HS-27A (cell line): ENCODE data around the gene SMYD3.
"Not testable (repeated sequence)": the region's sequence is repeated elsewhere in the genome, so short reads cannot be mapped to it uniquely, and the experiment has no call there.

Experiments used
- DNase-seq: peaks from one replicate; pipeline ENCODE4 v3.0.0-alpha.2; 2012; ENCODE audit warnings: low read depth, missing footprints

Gene SMYD3

GRCh38 chr1:246108278-246108925, 398.7 kb downstream of the SMYD3 start:
- DNase-seq = no peak

DNA sequence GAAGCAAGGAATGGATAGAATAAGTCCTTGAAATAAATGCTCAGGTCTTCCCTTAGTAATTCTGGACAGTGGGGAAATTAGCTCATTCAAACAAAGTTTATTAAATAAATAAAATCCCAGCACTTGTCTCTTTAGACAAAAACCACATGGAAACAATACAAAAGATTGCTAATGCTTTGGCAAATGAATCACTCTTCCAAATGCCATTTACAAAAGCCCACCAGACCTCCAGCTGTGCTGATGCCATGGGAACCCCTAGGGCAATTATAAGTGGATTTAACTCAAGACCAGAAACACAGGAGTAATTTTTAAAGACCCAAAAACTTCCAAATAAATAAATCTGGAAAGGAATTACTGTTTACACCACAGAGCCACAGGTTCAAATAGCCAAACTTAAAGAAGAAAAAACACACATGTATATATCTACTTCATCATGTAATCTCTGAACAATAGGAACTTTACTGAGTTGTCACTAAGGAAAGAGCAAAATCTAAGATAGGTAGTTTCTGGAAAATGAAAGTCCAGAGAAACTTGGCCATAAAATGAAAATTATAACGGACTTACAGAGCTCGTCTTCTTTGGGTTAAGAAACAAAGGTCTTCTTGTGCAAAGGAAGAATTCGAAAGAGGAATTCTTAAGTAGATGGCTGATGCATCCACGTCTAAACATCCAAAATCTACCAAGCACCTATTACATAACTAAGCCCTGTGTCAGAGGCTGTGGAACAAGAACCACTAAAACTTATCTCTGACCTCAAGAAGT, 399.4 kb downstream of the SMYD3 start:
- no peak for DNase-seq

DNA sequence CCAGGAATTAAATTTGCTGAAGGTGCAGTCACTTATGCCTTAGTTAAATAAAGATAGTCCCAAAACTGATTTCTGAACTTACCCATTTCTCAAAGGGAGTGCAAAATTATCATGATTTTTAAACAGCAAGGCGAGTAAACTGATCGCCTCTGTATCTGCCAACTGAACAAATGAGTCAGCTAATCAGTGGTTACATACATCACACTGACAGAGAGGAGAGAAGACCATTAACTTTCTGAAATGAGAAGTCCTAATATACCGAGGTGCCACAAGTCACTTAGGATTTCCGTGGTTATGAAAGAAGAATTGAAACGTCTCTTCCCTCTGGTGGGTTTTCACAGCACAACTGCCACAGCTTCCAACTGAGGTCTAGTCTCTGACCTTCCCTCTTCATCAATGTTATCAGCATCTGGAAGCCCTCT, 400.7 kb downstream of the SMYD3 start:
- DNase-seq = no peak

- DNase-seq = no peak
Measured at GRCh38 chr1:246104927-246105326, 402.2 kb downstream of the SMYD3 start.

GRCh38 chr1:246099570-246099969, 407.5 kb downstream of the SMYD3 start:
- DNase-seq = no peak

DNA sequence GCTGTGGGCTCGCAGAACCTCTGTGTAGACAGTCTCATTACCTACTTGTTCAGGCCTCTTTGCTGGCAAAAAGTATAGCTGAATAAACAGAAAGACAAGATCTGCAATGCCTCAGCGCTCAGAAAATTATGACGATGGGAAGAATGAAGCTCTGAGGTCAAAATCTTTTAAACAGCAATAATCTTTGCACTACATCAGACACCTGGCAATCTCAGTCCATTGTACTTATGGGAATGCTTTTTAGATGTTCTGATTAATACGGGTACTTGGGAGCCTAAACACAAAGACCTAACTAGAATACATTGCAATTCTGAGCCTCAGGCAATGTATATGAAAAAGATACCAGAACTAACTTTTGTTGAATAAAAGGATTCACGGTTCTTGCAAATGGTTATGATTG, 410.7 kb downstream of the SMYD3 start:
- no peak for DNase-seq

- no peak for DNase-seq
Measured at GRCh38 chr1:246095443-246095842, 411.6 kb downstream of the SMYD3 start.

- no peak for DNase-seq
Measured at GRCh38 chr1:246093230-246093629, 413.8 kb downstream of the SMYD3 start.

DNA sequence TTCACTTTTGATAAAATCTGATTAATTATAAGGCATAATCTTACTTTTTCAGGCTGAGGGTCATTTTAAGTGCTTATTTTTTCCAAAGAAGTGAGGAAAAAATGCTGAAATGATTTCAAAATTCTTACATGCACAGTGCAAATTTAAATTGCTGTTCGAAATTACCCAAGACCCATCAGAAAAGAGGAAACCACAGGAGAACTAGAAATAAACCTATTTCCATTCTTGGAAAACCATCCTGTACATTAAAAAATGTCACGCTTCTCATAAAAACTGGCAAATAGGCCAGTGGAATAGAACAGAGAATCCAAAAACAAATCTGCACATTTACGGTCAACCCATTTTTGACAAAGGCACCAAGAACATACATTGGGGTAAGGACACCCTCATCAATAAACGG, 414.9 kb downstream of the SMYD3 start:
- no peak for DNase-seq

DNA sequence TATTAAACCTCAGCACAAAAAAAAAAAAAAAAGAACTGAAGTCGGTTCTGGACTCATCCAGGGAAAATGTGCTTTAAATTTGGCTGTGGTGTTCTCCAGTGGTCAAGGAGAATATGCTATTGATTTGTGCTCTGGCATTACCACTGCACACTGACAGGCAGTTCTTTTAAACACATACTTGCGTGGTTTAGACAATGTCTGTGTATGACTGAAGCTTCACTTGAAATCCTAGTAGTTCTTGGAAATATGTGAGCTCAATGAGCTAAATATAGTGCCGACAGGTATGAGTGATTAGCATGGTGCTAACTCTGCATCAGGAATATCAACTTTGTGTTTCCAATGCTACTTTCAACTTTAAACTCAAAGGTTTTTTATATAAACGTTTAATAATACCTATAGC, 415.6 kb downstream of the SMYD3 start:
- no peak for DNase-seq

DNA sequence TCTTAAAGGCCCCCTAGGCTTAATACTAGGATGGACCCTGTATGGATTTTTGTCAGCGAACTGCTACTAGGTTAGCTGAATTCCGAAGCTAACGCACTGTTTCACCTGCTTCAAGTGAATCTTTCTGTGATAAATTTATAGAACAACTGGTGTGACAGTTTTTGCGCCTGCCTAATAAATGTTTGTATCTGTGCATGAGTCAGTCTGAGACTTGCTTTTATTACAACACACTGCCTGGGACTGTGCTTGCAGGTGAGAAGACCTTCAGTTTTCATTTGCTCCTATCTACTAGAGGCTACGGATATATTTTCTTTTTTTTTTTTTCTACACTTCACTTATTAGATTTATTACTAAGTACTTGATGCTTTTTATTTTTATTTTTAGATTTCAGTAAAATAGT, 420.9 kb downstream of the SMYD3 start:
- DNase-seq = no peak

GRCh38 chr1:246083416-246083815, 423.7 kb downstream of the SMYD3 start:
- DNase-seq = no peak

DNA sequence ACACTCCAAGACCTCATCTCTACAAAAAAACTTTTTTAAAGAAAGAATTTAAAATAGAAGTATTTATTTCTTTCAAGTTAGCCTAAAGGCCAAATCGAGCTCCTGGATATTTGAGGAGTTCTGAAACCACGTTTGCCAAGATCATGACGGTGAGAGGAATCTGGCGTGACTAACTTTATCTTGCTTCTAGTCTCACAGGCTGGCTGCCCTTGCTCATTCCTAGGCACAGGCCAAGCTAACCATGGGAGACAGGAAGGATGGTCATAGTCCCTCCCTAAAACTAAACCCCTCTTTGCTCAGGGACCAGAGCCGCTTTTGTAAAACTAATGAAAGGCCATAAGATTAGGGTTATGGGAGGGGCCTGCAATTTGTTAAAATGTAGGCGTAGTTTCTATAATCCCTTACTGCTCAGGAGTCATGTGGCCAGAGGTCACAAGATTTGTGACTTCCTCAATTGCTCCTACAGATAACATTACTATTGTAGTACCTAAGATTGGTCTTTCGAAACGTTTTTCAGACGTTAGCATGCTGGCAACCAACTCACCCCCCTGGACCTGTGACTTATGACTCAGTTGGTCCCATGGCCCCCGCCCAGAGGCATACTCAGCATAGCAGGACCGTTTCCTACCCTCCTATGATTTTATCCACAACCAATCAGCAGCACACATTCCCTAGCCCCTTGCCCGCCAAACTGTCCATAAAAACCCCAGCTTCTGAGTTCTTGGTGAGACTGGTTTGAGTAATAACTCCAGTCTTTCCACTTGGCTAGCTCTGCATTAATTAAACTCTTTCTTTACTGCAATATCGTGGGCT, 425.0 kb downstream of the SMYD3 start:
- DNase-seq = no peak

DNA sequence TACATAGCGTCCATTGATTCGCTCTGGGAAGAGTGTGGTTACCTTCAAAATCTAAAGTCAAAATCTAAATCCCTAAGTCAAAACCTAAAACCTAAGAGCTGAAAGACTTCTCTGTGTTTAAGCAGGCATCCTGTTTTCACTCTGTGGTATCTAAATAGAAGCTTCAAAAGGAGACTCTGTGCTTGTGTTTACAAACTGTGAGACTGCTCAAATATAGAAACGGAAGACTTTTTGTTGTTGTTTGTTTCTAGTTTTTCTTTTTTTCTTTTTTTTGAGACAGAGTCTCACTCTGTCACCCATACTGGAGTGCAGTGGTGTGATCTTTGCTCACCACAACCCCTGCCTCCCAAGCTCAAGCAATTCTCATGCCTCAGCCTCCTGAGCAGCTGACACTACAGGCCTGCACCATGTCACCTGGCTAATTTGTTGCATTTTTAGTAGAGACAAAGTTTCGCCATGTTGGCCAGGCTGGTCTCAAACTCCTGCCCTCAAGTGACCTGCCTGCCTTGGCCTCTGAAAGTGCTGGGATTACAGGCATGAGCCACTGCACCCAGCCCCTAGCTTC, 425.9 kb downstream of the SMYD3 start:
- DNase-seq = no peak

DNA sequence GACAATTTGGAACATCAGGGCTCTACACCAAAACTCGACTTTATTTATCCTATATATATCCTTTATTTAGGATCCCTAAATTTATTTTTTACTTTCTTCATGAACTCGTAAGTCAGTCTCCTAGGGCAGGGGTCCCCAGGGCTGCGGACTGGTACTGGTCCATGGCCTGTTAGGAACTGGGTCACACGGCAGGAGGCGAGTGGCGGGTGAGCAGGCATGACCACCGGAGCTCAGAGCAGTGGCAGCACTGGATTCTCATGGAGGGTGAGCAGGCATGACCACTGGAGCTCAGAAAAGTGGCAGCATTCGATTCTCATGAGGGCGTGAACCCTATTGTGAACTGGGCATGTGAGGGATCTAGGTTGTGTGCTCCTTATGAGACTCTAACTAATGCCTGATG, 427.0 kb downstream of the SMYD3 start:
- DNase-seq = no peak

DNA sequence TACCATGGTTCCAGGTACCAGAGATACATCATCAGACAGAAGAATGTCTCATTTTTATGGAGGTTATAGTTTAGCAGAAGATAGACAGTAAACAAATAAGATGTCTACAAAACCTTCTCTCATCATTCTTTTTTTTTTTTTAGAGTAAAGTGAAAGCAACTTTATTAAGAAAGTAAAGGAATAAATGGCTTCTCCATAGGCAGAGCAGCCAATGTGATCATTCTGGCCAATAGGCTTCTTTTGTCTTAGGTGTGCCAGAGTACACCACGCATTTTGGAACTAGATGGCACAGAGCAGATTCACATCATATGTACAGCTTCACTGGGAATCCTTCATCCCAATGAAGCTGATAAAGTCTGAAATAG, 428.2 kb downstream of the SMYD3 start:
- DNase-seq = no peak

- DNase-seq = no peak
Measured at GRCh38 chr1:246078126-246078887, 428.8 kb downstream of the SMYD3 start.

DNA sequence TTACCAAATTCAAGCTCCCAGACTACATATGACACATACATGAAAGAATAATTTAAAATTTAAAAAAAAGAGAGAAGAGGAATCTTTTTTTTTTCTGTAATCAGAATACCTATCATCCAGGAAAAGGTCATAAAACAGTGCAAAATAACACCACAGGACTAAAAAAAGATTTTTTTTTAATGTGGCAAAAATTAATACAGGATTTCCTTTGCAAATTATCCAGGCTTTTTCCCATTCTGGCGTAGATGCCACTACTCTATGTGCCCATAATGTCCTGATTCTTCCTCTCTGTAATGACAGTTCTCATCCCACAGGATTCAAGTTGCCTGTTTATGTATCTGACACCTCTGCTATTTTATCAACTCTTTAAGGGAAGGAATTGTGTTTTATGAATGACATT, 429.6 kb downstream of the SMYD3 start:
- DNase-seq = no peak

DNA sequence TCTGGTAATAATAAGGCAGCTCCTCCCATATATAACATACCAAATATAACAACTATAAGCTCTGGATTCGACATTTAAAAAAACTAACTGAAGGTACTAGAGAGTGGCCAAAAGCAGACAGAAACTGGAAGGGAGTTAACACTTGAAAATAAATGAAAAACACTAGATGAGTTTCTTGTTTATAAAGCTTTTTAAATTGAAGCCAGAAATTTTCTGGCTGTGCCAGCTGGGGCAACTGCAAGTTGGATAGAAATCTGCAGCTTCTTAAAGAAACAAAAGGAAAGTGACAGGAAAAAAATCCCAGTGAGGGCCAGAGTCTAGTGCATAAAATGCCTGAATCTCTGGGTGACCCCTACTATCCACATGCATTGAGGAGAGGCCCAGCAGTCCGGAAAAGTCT, 432.7 kb downstream of the SMYD3 start:
- DNase-seq = no peak

GRCh38 chr1:246072456-246072955, 434.6 kb downstream of the SMYD3 start:
- DNase-seq = no peak

DNA sequence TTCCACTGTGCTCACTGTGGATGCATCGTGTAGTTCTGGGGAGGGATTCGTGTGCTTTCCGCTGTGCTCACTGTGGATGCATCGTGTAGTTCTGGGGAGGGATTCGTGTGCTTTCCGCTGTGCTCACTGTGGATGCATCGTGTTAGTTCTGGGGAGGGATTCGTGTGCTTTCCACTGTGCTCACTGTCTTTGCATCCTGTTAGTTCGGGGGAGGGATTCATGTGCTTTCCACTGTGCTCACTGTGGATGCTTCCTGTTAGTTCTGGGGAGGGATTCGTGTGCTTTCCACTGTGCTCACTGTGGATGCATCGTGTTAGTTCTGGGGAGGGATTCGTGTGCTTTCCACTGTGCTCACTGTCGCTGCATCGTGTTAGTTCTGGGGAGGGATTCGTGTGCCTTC, 435.1 kb downstream of the SMYD3 start:
- DNase-seq = not testable (repeated sequence)

- DNase-seq = not testable (repeated sequence)
Measured at GRCh38 chr1:246071561-246071960, 435.5 kb downstream of the SMYD3 start.
